Nephron (organoid): ENCODE measurements around the gene POLR3K.

Experiments used
- H3K27ac Mint-ChIP-seq, 3 experiments: 2 replicates each; pipeline ENCODE4 v1.8.0; 2020; ENCODE audit warnings: mixed read lengths in 3 of 3, mild to moderate bottlenecking in 2 of 3, moderate library complexity in 1 of 3
- H3K27me3 Mint-ChIP-seq: 2 replicates; pipeline ENCODE4 v1.8.0; 2021; ENCODE audit warnings: low read depth, mild to moderate bottlenecking, moderate library complexity, mixed read lengths
- H3K36me3 Mint-ChIP-seq: 2 replicates; pipeline ENCODE4 v1.8.0; 2020; ENCODE audit warnings: low read depth, mixed read lengths
- H3K4me1 Mint-ChIP-seq: 2 replicates; pipeline ENCODE4 v1.8.0; 2020; ENCODE audit warnings: mixed read lengths
- H3K4me3 Mint-ChIP-seq, 3 experiments: 2 replicates each; pipeline ENCODE4 v1.8.0; 2020; ENCODE audit warnings: mild to moderate bottlenecking in 3 of 3, mixed read lengths in 3 of 3, moderate library complexity in 2 of 3
- H3K9me3 Mint-ChIP-seq: 2 replicates; pipeline ENCODE4 v1.8.0; 2020; ENCODE audit warnings: mixed read lengths
- TF ChIP-seq, protein P1 (sequence below), 3 experiments: fragments of 200-600 bp; sonication (generic); IDR thresholded peaks; one replicate each; pipeline ENCODE4 v1.5.0; 2021; ENCODE audit warnings: antibody characterized with exemption in 3 of 3; ENCODE audit not compliant: unreplicated experiment in 3 of 3

POLR3K gene

DNA sequence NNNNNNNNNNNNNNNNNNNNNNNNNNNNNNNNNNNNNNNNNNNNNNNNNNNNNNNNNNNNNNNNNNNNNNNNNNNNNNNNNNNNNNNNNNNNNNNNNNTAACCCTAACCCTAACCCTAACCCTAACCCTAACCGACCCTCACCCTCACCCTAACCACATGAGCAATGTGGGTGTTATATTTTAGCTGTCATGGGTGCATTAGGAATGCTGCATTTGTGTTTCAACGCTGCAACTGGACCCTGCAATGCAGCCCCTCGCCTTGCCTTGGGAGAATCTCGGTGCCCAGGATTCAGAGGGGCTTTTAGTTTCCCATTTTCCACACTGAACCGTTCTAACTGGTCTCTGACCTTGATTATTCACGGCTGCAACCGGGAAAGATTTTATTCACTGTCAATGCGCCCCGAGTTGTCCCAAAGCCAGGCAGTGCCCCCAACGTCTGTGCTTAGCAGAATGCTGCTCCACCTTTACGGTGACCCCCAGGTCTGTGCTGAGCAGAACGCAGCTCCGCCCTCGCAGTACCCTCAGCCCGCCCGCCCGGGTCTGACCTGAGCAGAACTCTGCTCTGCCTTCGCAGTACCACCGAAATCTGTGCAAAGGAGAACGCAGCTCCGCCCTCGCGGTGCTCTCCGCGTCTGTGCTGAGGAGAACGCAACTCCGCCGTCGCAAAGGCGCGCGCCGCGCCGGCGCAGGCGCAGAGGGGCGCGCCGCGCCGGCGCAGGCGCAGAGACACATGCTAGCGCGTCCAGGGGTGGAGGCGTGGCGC lies 43.3 kb downstream of the POLR3K start:
- peak overlapping the region; percentile 64 to 72 (median 64) for H3K4me3 Mint-ChIP-seq
- H3K36me3 Mint-ChIP-seq: no peaks in the 10 kb centered on the region
- no peaks in the 10 kb centered on the region for H3K4me1 Mint-ChIP-seq
- no peaks in the 10 kb centered on the region for H3K9me3 Mint-ChIP-seq
- TF ChIP-seq, protein P1, sequence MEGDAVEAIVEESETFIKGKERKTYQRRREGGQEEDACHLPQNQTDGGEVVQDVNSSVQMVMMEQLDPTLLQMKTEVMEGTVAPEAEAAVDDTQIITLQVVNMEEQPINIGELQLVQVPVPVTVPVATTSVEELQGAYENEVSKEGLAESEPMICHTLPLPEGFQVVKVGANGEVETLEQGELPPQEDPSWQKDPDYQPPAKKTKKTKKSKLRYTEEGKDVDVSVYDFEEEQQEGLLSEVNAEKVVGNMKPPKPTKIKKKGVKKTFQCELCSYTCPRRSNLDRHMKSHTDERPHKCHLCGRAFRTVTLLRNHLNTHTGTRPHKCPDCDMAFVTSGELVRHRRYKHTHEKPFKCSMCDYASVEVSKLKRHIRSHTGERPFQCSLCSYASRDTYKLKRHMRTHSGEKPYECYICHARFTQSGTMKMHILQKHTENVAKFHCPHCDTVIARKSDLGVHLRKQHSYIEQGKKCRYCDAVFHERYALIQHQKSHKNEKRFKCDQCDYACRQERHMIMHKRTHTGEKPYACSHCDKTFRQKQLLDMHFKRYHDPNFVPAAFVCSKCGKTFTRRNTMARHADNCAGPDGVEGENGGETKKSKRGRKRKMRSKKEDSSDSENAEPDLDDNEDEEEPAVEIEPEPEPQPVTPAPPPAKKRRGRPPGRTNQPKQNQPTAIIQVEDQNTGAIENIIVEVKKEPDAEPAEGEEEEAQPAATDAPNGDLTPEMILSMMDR (IDR thresholded peaks at IDR 0.05; ENCODE audit: unreplicated experiment in 3 of 3): no peak
- no peaks in the 10 kb centered on the region for H3K27me3 Mint-ChIP-seq
- no peak overlapping the region for H3K27ac Mint-ChIP-seq
